ENCODE results near the gene ACSL5.

ACSL5 gene

DNA sequence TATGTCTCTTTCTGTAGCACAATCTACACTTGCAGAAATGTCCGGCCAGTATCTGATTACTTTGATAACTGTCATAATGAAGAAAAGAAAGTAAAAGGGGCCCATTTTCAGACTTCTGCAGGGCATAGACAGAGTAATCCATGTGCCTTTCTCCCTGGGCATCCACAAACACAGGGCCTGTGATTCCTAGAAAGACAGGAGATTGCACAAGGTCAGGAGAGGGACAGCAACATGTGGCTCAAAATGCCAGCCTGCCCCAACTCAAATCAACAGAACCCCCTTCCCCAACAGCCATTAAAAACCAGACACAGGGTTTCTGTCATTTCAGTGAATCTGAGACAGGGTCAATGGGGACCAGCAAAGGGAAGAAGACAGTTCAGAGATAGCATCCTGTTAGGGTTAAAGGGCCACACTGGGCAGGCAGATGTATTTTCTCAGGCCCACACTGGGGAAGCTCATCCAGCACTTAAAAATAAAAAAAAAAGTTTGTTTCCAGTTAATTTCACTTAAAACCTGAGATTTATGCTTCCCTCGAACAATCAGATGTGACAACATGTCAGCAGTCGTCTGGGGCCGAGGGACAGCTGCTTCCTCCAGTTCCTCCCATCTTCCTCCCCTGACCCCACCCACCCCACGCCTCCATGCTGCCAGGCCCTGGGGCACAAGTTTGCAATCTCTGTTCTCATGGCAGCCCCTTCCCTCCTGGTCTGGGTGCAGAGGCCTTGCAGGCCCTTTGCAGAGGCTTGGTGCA lies 30.7 kb upstream of the ACSL5 start:
- in situ Hi-C loops (cut with MboI; ENCODE audit: low pct_unique_long_range_greater_than_20kb, low sequenced_read_pairs, unreplicated experiment), result no loop called here
- TF ChIP-seq, protein P1, sequence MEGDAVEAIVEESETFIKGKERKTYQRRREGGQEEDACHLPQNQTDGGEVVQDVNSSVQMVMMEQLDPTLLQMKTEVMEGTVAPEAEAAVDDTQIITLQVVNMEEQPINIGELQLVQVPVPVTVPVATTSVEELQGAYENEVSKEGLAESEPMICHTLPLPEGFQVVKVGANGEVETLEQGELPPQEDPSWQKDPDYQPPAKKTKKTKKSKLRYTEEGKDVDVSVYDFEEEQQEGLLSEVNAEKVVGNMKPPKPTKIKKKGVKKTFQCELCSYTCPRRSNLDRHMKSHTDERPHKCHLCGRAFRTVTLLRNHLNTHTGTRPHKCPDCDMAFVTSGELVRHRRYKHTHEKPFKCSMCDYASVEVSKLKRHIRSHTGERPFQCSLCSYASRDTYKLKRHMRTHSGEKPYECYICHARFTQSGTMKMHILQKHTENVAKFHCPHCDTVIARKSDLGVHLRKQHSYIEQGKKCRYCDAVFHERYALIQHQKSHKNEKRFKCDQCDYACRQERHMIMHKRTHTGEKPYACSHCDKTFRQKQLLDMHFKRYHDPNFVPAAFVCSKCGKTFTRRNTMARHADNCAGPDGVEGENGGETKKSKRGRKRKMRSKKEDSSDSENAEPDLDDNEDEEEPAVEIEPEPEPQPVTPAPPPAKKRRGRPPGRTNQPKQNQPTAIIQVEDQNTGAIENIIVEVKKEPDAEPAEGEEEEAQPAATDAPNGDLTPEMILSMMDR (IDR thresholded peaks at IDR 0.05; ENCODE audit: extremely low read depth, insufficient read depth, missing control alignments), result no peak
- no peak for DNase-seq (ENCODE audit: low spot score)

DNA sequence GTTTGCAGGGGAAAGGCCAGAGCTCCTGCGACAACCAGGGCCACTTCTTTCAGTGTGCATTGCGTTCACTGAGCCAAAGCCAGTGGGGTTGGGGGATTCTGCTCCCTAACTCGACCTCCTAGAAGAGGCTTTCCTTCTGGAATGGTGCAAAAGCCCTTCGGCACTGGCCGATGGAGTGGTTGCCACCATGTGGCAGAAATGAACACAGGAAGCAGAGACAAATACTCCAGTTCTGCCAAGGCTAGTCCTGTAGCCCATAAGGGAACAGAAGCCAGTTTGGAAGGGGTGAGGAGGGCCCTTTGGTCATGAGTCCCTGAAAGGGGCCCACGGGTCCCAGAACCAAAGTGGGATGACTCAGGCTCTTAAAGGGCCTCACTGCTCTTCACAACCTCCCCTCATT lies 29.7 kb upstream of the ACSL5 start:
- no peak for DNase-seq (ENCODE audit: low spot score)
- in situ Hi-C loops (cut with MboI; ENCODE audit: low pct_unique_long_range_greater_than_20kb, low sequenced_read_pairs, unreplicated experiment), result no loop called here
- TF ChIP-seq, protein P1 (IDR thresholded peaks at IDR 0.05; ENCODE audit: extremely low read depth, insufficient read depth, missing control alignments), result no peak

DNA sequence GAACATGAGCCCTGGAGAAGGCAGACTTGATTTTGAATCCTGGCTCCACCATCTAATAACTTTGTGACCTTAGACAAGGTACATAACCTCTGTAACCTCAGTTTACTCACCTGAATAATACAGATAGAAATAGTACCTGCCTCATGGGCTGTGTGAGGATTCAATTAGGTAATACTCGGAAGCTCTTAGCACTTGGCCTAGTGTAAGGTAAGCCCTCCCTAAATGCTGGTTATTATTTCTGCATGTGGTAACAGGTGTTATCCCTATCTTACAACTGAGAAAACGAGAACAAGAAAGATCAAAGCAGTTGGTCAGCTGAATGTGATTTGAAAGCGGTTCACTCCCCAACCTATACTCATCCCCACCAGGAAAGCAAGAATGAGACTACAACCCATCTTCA lies 28.7 kb upstream of the ACSL5 start:
- TF ChIP-seq, protein P1 (IDR thresholded peaks at IDR 0.05; ENCODE audit: extremely low read depth, insufficient read depth, missing control alignments), result no peak
- DNase-seq (ENCODE audit: low spot score), result no peak
- in situ Hi-C loops (cut with MboI; ENCODE audit: low pct_unique_long_range_greater_than_20kb, low sequenced_read_pairs, unreplicated experiment), result no loop called here

DNA sequence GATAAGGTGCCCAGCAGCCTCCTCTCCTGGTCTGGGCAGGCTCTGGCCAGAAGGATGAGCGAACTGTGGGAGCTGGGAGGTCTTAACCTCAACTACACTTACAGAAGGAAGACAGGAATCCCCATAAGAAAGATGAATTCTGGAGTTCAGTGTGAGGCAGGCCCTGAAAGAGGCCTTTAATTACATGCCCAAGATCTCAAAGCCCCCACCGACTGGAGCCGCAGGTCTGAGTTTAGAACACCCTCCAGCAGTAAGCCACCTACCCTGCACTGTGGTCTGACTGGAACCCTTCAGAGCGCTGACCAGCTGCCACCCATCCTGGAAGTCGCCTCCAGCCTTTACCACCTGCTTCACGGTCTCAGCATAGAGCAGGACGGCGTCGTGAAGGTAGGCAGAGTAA lies 28.2 kb upstream of the ACSL5 start:
- DNase-seq (ENCODE audit: low spot score), result no peak
- TF ChIP-seq, protein P1 (IDR thresholded peaks at IDR 0.05; ENCODE audit: extremely low read depth, insufficient read depth, missing control alignments), result no peak
- in situ Hi-C loops (cut with MboI; ENCODE audit: low pct_unique_long_range_greater_than_20kb, low sequenced_read_pairs, unreplicated experiment), result no loop called here

DNA sequence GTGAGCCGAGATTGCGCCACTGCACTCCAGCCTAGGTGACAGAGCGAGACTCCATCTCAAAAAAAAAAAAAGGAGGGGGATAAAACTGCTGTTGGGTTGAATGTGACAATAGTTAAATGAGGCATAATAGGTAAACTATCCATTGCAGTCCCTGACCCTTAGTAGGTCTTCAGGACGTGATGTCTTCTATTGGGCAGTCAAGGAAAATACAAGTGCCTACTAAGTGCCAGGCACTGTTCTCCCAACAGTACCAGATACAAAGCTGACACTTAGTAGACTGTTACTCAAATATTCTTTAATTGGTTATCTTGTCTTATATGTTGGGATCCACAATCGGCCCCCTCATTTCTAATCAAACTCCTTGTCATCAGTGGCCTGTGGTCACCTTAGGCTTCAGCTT lies 27.1 kb upstream of the ACSL5 start:
- in situ Hi-C loops (cut with MboI; ENCODE audit: low pct_unique_long_range_greater_than_20kb, low sequenced_read_pairs, unreplicated experiment), result no loop called here
- no peak for DNase-seq (ENCODE audit: low spot score)
- TF ChIP-seq, protein P1 (IDR thresholded peaks at IDR 0.05; ENCODE audit: extremely low read depth, insufficient read depth, missing control alignments), result no peak

DNA sequence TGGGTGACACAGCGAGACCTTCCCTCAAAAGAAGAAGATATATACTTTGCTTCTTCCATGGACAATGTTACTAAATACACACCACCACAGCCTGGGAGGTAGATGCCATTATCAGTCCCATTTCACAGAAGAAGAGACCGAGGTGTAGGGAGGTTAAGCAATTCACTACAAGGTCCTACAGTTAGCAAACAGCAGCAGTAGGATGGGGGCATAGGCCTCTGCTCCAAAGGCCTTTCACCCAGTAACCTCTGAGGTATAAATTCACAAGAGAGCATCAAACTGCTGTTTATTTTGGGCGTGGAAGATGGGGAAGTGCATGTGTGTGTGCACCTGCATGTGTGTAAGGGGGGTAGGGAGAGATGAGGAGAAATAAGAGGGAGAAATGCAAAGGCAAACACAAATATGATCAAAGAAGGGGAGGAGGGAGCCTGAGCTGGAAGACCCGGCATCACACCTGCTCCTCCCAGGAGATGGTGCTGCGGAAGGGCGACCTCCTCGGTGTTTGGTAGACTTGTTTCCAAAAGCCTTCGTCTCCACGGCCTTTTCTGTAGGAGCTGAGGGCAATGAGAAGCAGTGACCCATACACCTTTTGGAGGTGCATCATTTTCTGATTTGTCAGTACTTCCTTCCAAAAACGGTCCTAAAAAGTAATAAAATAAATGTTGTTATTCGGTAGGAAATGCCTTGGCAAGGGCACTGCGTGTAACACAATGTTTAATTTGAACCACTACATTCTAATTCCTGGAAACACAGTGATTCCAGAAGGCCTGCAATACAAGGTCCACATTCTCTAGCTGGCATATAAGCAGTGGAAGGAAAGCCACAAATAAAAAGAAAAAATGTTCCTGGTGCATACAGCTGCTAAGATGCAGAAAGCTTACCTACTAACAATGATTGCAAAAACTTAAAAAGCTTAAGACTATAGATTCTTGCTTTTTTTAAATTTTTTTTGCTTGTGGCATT lies 25.9 kb upstream of the ACSL5 start:
- TF ChIP-seq, protein P1 (IDR thresholded peaks at IDR 0.05; ENCODE audit: extremely low read depth, insufficient read depth, missing control alignments), result no peak
- in situ Hi-C loops (cut with MboI; ENCODE audit: low pct_unique_long_range_greater_than_20kb, low sequenced_read_pairs, unreplicated experiment), result no loop called here
- no peak for DNase-seq (ENCODE audit: low spot score)

Measured in GM13977 (cell line).